HepG2 (cell line): Measurements from ENCODE around the gene VWA1. TPM values are rescaled to one million over a fixed set of nuclear protein-coding genes. Genes with fewer than 3 reads are reported as not detected.

Experiments
- HBP1 ChIP-seq: IDR thresholded peaks from 2 replicates; pipeline ENCODE4 v1.6.1; 2016; ENCODE audit warnings: low read depth, control low read depth
- HES4 ChIP-seq: sonication (generic); formaldehyde crosslinking; IDR thresholded peaks from 2 replicates; pipeline ENCODE4 v1.9.0; 2021; ENCODE audit warnings: mild to moderate bottlenecking, missing genetic modification reagents, borderline replicate concordance
- HNF1A ChIP-seq, 2 experiments: sonication (generic) in 1 of 2; formaldehyde crosslinking in 1 of 2; IDR thresholded peaks; 2 replicates each; pipeline versions ENCODE4 v1.4.0 to v1.6.1; 2016 to 2020; ENCODE audit warnings: borderline replicate concordance in 1 of 2, low read depth in 1 of 2, mild to moderate bottlenecking in 1 of 2, missing genetic modification reagents in 1 of 2
- HNF4A ChIP-seq: sonication (generic); formaldehyde crosslinking; IDR thresholded peaks from 2 replicates; pipeline ENCODE4 v1.4.0; 2020; ENCODE audit warnings: missing genetic modification reagents
- JUND ChIP-seq: sonication (generic); formaldehyde crosslinking; IDR thresholded peaks from 2 replicates; pipeline ENCODE4 v1.8.0; 2022; ENCODE audit warnings: mild to moderate bottlenecking, missing genetic modification reagents
- MLX ChIP-seq: IDR thresholded peaks from 2 replicates; pipeline ENCODE4 v1.6.1; 2016
- RBFOX2 ChIP-seq: fragments of 200-400 bp; formaldehyde crosslinking; IDR thresholded peaks from 2 replicates; pipeline ENCODE4 v1.6.1; 2017; ENCODE audit warnings: low read depth, mild to moderate bottlenecking, low read length
- SAFB2 ChIP-seq: sonication (generic); formaldehyde crosslinking; IDR thresholded peaks from 2 replicates; pipeline ENCODE4 v1.5.1; 2020; ENCODE audit warnings: missing genetic modification reagents, low read depth, mild to moderate bottlenecking, borderline replicate concordance
- STAT6 ChIP-seq: sonication (generic); formaldehyde crosslinking; IDR thresholded peaks from 2 replicates; pipeline ENCODE4 v1.4.0; 2020; ENCODE audit warnings: missing genetic modification reagents, mild to moderate bottlenecking, borderline replicate concordance
- THAP11 ChIP-seq: IDR thresholded peaks from 2 replicates; pipeline ENCODE4 v1.6.1; 2016; ENCODE audit warnings: missing biosample characterization, missing genetic modification reagents
- ZBED4 ChIP-seq: sonication (generic); formaldehyde crosslinking; IDR thresholded peaks from 2 replicates; pipeline ENCODE4 v1.4.0; 2020; ENCODE audit warnings: missing genetic modification reagents, borderline replicate concordance
- ZNF274 ChIP-seq: sonication (generic); formaldehyde crosslinking; IDR thresholded peaks from 2 replicates; pipeline ENCODE4 v1.5.1; 2020; ENCODE audit warnings: mild to moderate bottlenecking, missing genetic modification reagents
- ZNF383 ChIP-seq: sonication (generic); formaldehyde crosslinking; IDR thresholded peaks from 2 replicates; pipeline ENCODE4 v1.4.0; 2020; ENCODE audit warnings: missing genetic modification reagents, mild to moderate bottlenecking, borderline replicate concordance
- ZNF883 ChIP-seq: sonication (generic); formaldehyde crosslinking; IDR thresholded peaks from 2 replicates; pipeline ENCODE4 v1.5.1; 2020; ENCODE audit warnings: mild to moderate bottlenecking, missing genetic modification reagents; ENCODE audit errors: not compliant biosample characterization
- polyA plus RNA-seq, 8 experiments: library from polyadenylated mRNA; depleted of rRNA in 3 of 8; stranded (reverse) in 7 of 8; unstranded in 1 of 8; fragments of >200 nt; fragmentation: Illumina TruSeq in 4 of 8; extraction: Trizol in 4 of 8; gene quantifications; 2 replicates each; pipeline versions ENCODE4 v1.2.1 to v1.2.3, GENCODE V29; 2011 to 2016; ENCODE audit warnings: low read depth in 4 of 8, missing spikeins in 1 of 8, mixed read lengths in 1 of 8; ENCODE audit not compliant: insufficient read depth in 1 of 8
- total RNA-seq, 5 experiments: library from RNA; depleted of rRNA; stranded (reverse); fragments of >200 nt; fragmentation: Illumina TruSeq; extraction: Trizol; gene quantifications; 2 replicates each; pipeline ENCODE4 v1.2.3, GENCODE V29; 2016; ENCODE audit warnings: low read depth in 1 of 5

Gene VWA1
- total and polyA plus RNA-seq, 2 of the 13 experiments (the other 11 are each of a cell fraction or from before 2014, with no cell fraction given) = 40.9 to 57.5 TPM

GRCh38 chr1:1425753-1426495, 9.6 kb upstream of the VWA1 start (continued):
- TF ChIP-seq ZNF274 = peak; percentile 36; the same call in 1 of the 2 replicates
- no peak for TF ChIP-seq ZNF883 (CRISPR knock-in tag)
- TF ChIP-seq HNF4A = peak; percentile 50; the same call in 1 of the 2 replicates
- TF ChIP-seq ZNF383 (CRISPR knock-in tag) = no peak
- TF ChIP-seq SAFB2 (CRISPR knock-in tag) = 0 out of 2 replicates have a peak, but pooled peaks have one; percentile 58
- no peak for TF ChIP-seq ZBED4 (CRISPR knock-in tag)
- TF ChIP-seq MLX = no peak
- TF ChIP-seq RBFOX2 = peak; percentile 82
- TF ChIP-seq THAP11 (CRISPR knock-in tag) = no peak
- no peak for TF ChIP-seq JUND (CRISPR knock-in tag)
- TF ChIP-seq HBP1 (CRISPR knock-in tag) = peak; percentile 22; the same call in 1 of the 2 replicates
- no peak for TF ChIP-seq HNF1A (IDR thresholded peaks at IDR 0.05; ENCODE audit: low read depth)
- TF ChIP-seq HNF1A (CRISPR knock-in tag; IDR thresholded peaks at IDR 0.05; ENCODE audit: borderline replicate concordance) = peak; percentile 43; the same call in 1 of the 2 replicates
- no peak for TF ChIP-seq STAT6 (CRISPR knock-in tag)
- TF ChIP-seq HES4 (CRISPR knock-in tag) = no peak
